ENCODE measurements around the gene ZSCAN10.
"Not testable (repeated sequence)": the region's sequence is repeated elsewhere in the genome, so short reads cannot be mapped to it uniquely, and the experiment has no call there.

ZSCAN10 gene

GRCh38 chr16:3083408-3083807 is 15.7 kb downstream of the ZSCAN10 start:
- not testable (repeated sequence) for DNase-seq

GRCh38 chr16:3081957-3082356 is 17.1 kb downstream of the ZSCAN10 start:
- not testable (repeated sequence) for DNase-seq

DNA sequence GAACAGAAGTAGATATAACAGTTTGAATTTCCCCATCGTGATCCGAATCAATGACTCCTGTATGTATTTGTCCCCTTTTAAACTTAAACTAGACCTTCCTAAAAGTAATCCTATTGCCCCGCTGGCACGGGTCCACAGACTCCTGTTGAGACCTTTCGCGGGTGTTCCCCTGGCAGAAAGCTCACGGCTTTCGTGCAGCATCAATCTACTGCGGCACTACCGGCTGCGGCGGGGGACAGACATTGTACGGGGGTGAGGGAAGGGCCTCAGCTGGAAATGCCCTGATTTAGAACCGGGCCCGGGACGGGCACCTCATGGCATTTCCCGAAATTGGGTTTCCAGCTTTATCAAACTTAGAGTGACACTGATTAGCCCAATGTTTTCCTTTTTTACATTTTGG is 19.1 kb downstream of the ZSCAN10 start:
- DNase-seq: no peak

DNA sequence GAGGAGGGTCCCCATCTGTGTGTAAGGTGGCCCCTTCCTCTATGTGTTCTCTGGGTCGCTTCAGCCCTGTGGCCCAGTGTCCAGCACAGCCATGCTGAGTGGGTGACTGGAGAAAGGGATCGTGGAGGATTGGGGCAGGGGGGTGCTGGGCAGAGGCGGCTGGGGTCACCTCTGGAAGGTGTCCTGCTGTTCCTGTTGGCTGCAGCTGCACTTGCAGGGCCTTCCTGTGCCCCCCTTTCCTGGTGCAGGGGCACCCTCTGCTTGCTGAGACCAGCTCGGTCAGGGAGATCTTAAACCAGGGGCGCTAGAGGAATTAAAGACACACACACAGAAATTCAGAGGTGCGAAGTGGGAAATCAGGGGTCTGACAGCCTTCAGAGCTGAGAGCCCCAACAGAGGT is 22.5 kb downstream of the ZSCAN10 start:
- DNase-seq: no peak

DNA sequence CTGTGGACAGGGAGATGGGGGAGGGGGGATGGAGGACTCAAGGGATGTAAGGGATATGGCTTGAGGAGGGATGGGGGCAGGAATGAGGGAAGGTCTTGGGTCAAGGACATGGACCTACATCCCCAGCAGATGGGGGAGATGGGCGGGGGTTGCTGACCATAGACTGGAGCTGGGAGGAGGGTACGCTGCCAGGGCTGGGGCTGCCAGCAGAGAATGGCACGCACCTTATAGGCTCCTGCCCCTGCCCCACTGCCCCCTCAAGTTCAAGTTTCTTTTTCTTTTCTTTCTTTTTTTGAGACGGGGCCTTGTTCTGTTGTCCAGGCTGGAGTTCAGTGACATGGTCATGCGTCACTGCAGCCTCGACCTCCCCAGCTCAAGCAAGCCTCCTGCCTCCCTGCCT is 23.1 kb downstream of the ZSCAN10 start:
- not testable (repeated sequence) for DNase-seq

- no peak for DNase-seq
Measured at GRCh38 chr16:3075523-3075915, 23.6 kb downstream of the ZSCAN10 start.

GRCh38 chr16:3074860-3075522 is 24.1 kb downstream of the ZSCAN10 start:
- DNase-seq: peak; percentile 94

DNA sequence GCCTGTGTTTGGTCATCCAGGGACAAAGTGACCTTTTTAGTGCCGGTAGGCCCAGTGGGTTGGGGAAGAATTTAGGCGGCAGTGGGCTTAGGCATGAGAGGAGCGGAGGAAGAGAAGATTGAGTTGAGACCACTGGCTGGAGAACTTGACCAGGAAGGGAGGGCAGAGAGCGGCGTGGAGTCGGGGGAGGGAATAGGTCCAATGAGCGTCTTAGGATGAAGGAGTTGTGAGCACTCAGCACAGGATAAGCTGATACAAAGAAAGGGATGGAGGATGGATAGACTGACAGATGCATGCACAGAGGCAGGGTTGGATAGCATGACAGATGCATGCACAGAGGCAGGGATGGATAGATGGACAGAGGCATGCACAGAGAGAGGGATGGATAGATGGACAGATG is 25.6 kb downstream of the ZSCAN10 start:
- DNase-seq: no peak

DNA sequence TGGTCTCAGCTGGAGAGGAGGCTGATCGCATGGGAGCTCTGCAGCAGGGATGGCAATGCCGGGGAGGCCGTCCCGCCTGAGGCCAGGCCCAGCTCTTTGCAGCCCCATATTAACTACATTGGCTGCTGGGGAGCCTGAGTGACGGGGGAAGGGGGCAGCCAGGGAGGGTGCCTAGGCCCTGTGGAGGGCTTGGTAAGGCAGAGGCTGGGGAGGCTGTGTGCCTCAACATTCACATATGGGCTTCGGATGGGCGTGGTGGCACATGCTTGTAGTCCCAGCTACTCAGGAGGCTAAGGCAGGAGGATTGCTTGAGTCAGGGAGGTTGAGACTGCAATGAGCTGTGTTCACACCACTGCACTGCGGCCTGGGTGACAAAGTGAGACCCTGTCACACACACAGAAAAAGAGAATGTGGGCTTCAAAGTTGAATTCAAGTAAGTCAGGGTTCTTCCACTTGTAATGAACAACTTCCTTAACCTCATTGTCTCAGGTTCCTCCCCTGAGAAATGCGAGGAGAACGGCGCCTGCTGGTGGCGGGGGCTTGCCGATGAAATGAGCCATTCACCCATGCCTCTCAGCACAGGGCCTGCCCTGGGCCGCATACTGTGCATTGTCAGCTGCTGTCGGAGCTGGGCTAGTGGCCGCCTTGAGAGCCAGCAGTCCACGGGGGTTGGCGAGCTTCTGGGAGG is 26.4 kb downstream of the ZSCAN10 start:
- peak; percentile 77 for DNase-seq

- not testable (repeated sequence) for DNase-seq
Measured at GRCh38 chr16:3072148-3072547, 26.9 kb downstream of the ZSCAN10 start.

- no peak for DNase-seq
Measured at GRCh38 chr16:3071655-3072054, 27.4 kb downstream of the ZSCAN10 start.

DNA sequence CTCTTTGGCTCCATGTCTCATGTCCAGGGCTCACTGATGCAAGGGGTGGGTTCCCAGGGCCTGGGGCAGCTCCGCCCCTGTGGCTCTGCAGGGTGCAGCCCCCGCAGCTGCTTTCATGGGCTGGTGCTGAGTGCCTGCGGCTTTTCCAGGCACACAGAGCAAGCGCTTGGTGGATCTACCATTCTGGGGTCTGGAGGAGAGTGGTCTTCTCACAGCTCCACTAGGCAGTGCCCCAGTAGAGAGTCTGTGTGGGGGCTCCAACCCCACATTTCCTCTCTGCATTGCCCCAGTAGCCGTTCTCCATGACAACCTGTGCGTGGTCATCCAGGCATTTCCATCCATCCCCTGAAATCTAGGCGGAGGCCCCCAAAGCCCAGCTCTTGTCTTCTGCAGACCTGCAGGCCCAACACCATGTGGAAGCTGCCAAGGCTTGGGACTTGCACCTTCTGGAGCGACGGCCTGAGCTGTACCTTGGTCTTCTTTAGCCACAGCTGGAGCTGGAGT is 28.4 kb downstream of the ZSCAN10 start:
- no peak for DNase-seq

DNA sequence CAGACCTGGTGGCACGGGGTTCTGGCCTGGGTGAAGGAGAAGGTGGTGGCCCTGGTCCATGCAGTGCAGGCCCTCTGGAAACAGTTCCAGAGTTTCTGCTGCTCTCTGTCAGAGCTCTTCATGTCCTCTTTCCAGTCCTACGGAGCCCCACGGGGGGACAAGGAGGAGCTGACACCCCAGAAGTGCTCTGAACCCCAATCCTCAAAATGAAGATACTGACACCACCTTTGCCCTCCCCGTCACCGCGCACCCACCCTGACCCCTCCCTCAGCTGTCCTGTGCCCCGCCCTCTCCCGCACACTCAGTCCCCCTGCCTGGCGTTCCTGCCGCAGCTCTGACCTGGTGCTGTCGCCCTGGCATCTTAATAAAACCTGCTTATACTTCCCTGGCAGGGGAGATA is 29.9 kb downstream of the ZSCAN10 start:
- DNase-seq: not testable (repeated sequence)

DNA sequence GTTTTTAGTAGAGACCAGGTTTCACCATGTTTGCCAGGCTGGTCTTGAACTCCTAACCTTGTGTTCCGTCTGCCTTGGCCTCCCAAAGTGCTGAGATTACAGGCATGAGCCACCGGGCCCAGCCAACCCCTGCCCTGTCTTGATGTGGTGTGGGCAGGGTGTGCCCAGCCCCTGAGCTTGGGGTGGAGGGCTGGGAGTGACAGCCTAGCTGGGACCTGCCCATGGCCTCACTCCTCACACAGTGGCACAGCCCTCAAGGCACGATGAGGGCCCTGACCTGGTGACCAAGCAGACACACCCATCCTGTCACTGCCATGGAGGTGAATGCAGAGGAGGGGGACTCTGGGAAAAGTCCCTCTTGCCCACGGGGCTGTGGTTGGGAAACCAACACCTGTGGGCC is 30.6 kb downstream of the ZSCAN10 start:
- DNase-seq: peak; percentile 40

DNA sequence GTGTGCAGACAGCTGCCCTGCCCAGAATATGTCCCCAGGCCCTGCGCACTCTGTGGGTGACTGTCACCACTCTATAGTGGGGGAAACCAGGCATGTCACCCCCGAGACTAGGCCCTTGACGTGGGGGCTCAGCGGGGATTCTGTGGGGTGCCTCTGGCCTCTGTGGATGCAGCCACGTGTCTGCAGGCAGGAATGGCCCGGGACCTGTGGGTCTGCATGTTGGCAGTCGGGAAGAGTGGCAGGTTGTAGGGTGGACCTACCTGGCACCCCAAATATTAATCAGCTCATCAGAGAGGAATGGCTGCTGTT is 32.7 kb downstream of the ZSCAN10 start:
- no peak for DNase-seq

GRCh38 chr16:3065742-3066439 is 33.2 kb downstream of the ZSCAN10 start:
- no peak for DNase-seq

DNA sequence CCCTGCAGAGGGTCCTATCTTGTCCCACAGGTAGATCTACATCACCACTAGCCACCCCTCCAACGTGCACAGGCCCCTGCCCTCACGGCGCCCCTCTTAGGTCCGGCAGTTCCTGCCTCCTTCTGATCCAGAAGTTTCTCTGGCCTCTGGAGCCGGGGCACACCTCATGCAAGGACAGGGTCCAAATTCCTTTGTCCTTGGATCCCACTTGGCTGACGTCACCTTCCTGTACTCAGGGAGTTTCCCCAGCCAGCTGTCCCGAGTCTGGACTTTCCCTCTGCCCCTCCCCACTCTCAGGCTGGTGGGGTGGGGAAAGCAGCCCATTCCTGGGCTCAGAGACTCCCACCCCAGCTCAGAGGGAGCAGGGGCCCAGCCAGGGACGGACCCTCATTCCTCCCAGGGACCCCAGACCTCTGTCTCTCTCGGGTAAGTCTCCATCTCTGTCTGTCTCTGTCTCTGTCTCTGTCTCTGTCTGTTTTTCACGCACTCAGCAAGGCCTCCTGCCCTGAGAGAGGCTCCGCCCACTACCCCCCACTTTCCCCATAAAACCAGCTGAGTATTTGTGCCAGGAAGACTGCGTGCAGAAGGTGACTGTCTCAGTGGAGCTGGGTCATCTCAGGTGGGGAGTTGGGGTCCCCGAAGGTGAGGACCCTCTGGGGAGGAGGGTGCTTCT is 33.9 kb downstream of the ZSCAN10 start, which contains the start of gene IL32:
TSS of gene IL32 (plus strand) at position 572 of the 673 bp plus-strand sequence. CDS start 172 bp downstream, outside the sequence.
- peak; percentile 82 for DNase-seq

- no peak for DNase-seq
Measured at GRCh38 chr16:3063625-3064386, 35.3 kb downstream of the ZSCAN10 start.

DNA sequence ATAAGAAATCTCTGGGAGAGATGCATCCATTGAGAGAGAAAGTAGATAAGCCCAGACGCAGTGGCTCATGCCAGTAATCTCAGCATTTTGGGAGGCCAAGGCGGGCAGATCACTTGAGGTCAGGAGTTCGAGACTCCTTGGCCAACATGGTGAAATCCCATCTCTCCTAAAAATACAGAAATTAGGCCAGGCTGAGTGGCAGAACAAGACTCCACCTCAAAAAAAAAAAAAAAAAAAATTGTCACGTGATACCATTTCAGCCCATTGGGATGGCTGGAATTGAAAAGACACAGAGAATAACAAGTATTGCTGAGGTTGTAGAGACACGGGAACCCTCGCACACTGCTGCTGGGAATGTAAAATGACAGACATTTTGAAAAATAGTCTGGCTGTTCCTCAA is 36.5 kb downstream of the ZSCAN10 start:
- no peak for DNase-seq

DNA sequence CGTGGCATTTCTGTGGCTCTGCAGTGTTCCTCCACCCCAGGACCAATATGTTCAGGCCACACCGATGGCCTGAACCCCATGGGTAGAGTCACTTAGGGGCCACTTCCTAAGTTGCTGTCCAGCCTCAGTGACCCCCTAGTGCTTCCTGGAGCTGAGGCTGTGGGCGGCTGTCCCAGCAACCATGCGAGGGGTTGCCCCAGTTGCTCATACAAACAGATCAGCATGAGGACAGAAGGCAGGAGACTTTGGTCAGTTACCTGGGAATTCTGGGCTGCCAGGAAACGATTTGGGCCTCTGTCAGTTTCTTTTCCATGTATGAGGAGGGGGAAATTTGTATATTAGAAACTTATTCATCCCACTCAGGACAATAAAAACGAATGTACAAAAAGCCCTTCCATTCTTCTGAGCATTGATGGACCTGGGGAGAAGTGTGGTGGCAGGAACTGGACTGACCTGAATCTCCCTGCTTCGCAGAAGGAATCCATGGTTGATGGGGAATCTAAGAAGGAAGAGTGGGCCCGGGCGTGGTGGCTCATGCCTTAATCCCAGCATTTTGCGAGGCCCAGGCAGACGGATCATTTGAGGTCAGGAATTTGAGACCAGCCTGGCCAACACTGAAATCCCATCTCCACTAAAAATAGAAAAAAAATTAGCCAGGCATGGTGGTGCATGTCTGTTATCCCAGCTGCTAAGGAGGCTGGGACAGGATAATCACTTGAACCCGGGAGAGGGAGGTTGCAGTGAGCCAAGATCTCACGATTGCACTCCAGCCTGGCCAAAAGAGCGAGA is 38.6 kb downstream of the ZSCAN10 start:
- no peak for DNase-seq

DNA sequence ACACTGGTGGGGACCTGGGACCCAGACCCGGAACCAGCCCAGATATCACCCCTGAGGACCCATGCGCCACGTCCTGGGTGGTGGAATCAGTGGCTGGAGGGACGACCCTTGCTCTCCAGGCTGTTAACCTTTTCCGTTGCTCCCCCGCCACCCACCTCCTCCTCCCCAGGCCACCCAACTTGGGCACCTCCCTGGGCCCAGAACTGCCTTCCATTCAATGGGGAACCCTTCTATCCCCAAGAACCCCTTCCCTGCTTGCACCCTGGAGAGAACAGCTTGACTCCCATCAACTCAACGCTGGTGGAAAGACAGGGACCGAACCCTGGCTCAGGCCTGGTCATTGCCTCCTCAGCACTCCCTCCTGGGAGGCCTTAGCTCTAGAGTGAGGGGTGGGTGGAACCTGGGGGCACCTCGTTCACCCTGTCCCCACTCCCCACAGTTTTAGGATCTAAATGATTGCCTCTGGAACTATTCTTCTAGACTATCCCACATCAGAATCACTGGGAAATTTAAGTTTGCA is 39.3 kb downstream of the ZSCAN10 start:
- no peak for DNase-seq
